Stimulated activated CD4-positive, alpha-beta T cell treated with anti-CD3 and anti-CD28 coated beads, Interleukin-1b, Interleukin-23, amount 100 ng/mL, for 48 hours (primary cell): ENCODE data around the gene PLEKHD1.

Source experiments
- DNase-seq: peaks from one replicate; pipeline ENCODE4 v3.0.0-alpha.2; 2020

PLEKHD1 gene

GRCh38 chr14:69553252-69553651 is 68.7 kb downstream of the PLEKHD1 start:
- no peak for DNase-seq

GRCh38 chr14:69554500-69554899 is 70.0 kb downstream of the PLEKHD1 start:
- no peak for DNase-seq

GRCh38 chr14:69558774-69559173 is 74.2 kb downstream of the PLEKHD1 start:
- DNase-seq: no peak

- DNase-seq: no peak
Observed at GRCh38 chr14:69559581-69560011, 75.1 kb downstream of the PLEKHD1 start.

GRCh38 chr14:69560826-69561225 is 76.3 kb downstream of the PLEKHD1 start:
- no peak for DNase-seq

GRCh38 chr14:69561893-69562292 is 77.4 kb downstream of the PLEKHD1 start:
- no peak for DNase-seq

- no peak for DNase-seq
Observed at GRCh38 chr14:69567563-69567962, 83.0 kb downstream of the PLEKHD1 start.

- no peak for DNase-seq
Observed at GRCh38 chr14:69569859-69570258, 85.3 kb downstream of the PLEKHD1 start.

GRCh38 chr14:69570836-69571330 is 86.4 kb downstream of the PLEKHD1 start:
- no peak for DNase-seq

GRCh38 chr14:69571449-69572029 is 87.0 kb downstream of the PLEKHD1 start:
- DNase-seq: no peak

GRCh38 chr14:69572030-69572840 is 87.7 kb downstream of the PLEKHD1 start:
- no peak for DNase-seq

- DNase-seq: no peak
Observed at GRCh38 chr14:69572841-69573135, 88.3 kb downstream of the PLEKHD1 start.

GRCh38 chr14:69573205-69573830 is 88.8 kb downstream of the PLEKHD1 start:
- no peak for DNase-seq

- no peak for DNase-seq
Observed at GRCh38 chr14:69573831-69574262, 89.3 kb downstream of the PLEKHD1 start.

- DNase-seq: peak; percentile 77
Observed at GRCh38 chr14:69574263-69574953, 89.9 kb downstream of the PLEKHD1 start, which contains the start of gene CCDC177. Gene CCDC177, minus strand, starts transcription at chr14:69574871. Its CDS starts 1,249 bp downstream, at chr14:69573622.

- no peak for DNase-seq
Observed at GRCh38 chr14:69574954-69575295, 90.4 kb downstream of the PLEKHD1 start.

- no peak for DNase-seq
Observed at GRCh38 chr14:69579476-69579875, 94.9 kb downstream of the PLEKHD1 start.

GRCh38 chr14:69580009-69580577 is 95.6 kb downstream of the PLEKHD1 start:
- no peak for DNase-seq
